ENCODE data around the gene HHAT. TPM values are rescaled to one million over a fixed set of nuclear protein-coding genes. Genes with fewer than 3 reads are reported as not detected.

HHAT gene
- total RNA-seq, 4 donors from 2014 or later, result 3.4 to 5.2 (median 4.0) TPM

DNA sequence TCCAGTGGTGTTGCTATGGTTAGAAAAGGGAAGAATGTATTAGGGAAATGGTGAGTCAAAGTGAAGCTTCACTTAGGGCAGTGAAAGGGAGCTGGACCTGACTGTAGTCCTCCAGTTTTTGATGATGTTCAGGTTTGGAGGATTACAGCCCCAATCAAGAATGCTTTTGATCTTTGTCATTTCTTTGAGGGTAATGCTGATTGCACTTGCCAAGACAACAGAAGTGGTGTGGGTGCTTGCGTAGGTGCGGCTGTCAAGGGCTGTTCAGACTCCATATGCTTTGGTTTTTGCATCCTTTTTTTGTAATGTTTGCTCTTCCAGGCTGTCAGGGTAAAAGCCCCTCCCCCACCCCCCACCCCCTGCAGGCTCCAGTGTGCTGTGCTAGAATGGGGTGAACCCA, 38.9 kb downstream of the HHAT start:
- no peak overlapping the region for H3K27ac ChIP-seq
- no peaks in the 10 kb centered on the region for H3K36me3 ChIP-seq
- no peak for DNase-seq
- no peak for TF ChIP-seq POLR2A (IDR thresholded peaks at IDR 0.05)
- TF ChIP-seq, protein P1, sequence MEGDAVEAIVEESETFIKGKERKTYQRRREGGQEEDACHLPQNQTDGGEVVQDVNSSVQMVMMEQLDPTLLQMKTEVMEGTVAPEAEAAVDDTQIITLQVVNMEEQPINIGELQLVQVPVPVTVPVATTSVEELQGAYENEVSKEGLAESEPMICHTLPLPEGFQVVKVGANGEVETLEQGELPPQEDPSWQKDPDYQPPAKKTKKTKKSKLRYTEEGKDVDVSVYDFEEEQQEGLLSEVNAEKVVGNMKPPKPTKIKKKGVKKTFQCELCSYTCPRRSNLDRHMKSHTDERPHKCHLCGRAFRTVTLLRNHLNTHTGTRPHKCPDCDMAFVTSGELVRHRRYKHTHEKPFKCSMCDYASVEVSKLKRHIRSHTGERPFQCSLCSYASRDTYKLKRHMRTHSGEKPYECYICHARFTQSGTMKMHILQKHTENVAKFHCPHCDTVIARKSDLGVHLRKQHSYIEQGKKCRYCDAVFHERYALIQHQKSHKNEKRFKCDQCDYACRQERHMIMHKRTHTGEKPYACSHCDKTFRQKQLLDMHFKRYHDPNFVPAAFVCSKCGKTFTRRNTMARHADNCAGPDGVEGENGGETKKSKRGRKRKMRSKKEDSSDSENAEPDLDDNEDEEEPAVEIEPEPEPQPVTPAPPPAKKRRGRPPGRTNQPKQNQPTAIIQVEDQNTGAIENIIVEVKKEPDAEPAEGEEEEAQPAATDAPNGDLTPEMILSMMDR (IDR thresholded peaks at IDR 0.05), result no peak
- intact Hi-C loops (cut with DNase I), result no loop called here
- no peaks in the 10 kb centered on the region for H3K9me3 ChIP-seq
- 79 to 91% methylated on average over 2 of the region's 2 CpGs for WGBS, 2 donors
- H3K27me3 ChIP-seq, result no peaks in the 10 kb centered on the region
- H3K4me1 ChIP-seq, result peaks cover 7 to 43% (median 17%) of the 10 kb centered on the region in 3 donors
- no peak overlapping the region for H3K4me3 ChIP-seq

DNA sequence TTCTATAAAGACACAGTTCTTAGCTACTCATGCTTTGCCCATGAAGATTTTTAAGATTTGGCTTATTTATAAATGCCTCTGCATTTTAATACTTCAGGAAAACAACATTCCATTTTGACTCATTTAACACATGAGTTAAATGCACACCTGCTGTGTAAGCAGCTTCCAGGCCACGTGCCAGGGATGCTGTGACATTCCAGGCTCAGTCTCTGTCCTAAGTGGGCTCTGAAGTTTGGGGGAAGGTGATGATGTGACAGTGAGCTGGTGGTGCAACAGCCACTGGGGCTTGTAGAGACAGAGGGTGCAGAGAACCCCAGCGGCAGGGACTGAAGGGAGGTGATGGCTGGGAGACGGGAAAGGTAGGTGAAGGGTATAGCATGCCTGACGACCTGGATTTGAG, 40.7 kb downstream of the HHAT start:
- no peak overlapping the region for H3K4me3 ChIP-seq
- intact Hi-C loops (cut with DNase I), result no loop called here
- H3K4me1 ChIP-seq, result peaks cover 7 to 43% (median 14%) of the 10 kb centered on the region in 3 donors
- TF ChIP-seq, protein P1 (IDR thresholded peaks at IDR 0.05), result no peak
- no peak for TF ChIP-seq POLR2A (IDR thresholded peaks at IDR 0.05)
- H3K9me3 ChIP-seq, result no peaks in the 10 kb centered on the region
- no peaks in the 10 kb centered on the region for H3K36me3 ChIP-seq
- H3K27ac ChIP-seq, result no peak overlapping the region
- DNase-seq, result no peak
- no peaks in the 10 kb centered on the region for H3K27me3 ChIP-seq
- WGBS, 2 donors, result 77 to 90% methylated on average over 4 of the region's 4 CpGs

DNA sequence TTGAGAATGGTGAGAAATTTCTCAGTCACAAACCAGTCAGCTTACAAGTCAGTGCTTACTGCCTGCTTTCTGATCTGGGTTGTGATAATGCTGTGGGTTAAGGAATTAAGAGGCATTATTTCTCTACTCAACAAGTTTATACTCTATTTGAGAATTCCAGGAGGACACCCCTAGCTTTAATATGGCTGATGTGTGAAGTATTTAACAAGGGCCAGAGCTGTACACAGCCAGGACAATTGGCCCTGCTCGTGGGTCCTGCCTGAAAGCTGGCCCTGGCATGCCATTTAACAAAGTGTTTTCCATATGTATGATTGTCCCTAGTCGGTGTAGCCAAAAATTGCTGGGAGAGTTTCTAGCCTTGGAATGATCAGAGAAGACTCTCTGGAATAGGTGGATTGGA, 43.2 kb downstream of the HHAT start:
- TF ChIP-seq, protein P1 (IDR thresholded peaks at IDR 0.05), result no peak
- no peak for TF ChIP-seq POLR2A (IDR thresholded peaks at IDR 0.05)
- Histone ChIP-seq H3K27me3 (no peaks in the 10 kb centered on the region), H3K27ac (no peak overlapping the region), H3K36me3 (no peaks in the 10 kb centered on the region), H3K9me3 (no peaks in the 10 kb centered on the region), H3K4me3 (no peak overlapping the region), H3K4me1 (peaks cover 4 to 26% (median 14%) of the 10 kb centered on the region in 3 donors)
- DNase-seq, result no peak
- 50 to 56% methylated on average over 1 of the region's 2 CpGs for WGBS, 2 donors
- intact Hi-C loops (cut with DNase I), result no loop called here

DNA sequence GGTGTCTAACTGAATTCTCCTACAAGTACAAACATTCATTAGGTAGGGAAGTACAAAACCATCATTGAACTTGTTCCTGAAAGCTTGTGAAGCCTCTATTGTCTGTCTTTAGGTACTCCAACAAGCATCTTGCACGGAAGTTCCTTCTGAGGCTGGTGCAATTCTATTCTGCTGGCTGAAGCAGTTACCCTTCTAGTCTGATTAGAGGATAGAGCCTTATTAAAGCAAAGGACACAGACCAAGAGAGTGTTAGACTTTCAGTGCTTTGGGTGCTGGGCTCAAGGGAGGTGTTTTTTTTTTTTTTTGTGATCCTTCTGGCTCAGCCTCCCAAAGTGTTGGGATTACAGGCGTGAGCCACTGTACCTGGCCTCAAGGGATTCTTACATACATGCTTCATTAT, 43.8 kb downstream of the HHAT start:
- Histone ChIP-seq H3K4me3 (no peak overlapping the region), H3K4me1 (peaks cover 4 to 26% (median 14%) of the 10 kb centered on the region in 3 donors), H3K9me3 (no peaks in the 10 kb centered on the region), H3K36me3 (no peaks in the 10 kb centered on the region), H3K27me3 (no peaks in the 10 kb centered on the region), H3K27ac (no peak overlapping the region)
- intact Hi-C loops (cut with DNase I), result no loop called here
- DNase-seq, result no peak
- TF ChIP-seq POLR2A (IDR thresholded peaks at IDR 0.05), result no peak
- TF ChIP-seq, protein P1 (IDR thresholded peaks at IDR 0.05), result no peak
- 83 to 89% methylated on average over 2 of the region's 2 CpGs for WGBS, 2 donors

DNA sequence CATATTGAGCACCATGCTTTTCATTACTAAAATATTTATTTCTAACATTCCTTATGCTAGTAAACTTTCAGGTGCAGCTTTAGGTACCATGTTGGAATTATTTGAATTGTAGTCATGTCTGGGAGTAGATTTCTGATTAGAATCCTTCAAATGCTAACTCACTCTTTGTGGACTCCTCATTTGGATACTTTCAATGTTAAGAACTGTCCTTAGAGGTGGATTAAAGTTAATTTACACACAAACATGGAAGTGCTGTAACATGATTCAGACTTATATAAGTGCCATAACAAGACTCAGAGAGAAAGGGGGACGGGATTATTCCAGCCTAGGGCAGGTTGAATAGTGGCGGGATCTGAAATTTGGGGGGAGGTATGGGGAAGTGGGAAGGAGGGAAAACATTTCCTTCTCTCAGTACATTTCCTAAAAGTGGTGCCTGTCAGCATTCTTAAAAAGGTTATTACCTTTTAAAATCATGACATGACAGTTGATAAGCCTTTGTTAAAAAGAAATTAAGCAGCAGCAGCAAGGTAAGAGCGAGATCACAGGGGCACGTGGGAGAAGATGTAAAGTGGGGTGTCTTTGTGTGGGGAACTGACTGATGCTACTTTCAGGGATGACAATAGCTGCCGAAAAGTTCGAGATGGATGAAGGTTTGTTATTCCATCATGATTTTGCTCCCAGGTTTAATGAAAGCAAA, 44.4 kb downstream of the HHAT start:
- WGBS, 2 donors, result 62 to 65% methylated on average over 6 of the region's 6 CpGs
- no peaks in the 10 kb centered on the region for H3K27me3 ChIP-seq
- intact Hi-C loops (cut with DNase I), result no loop called here
- DNase-seq, result no peak
- peaks cover 4 to 32% (median 14%) of the 10 kb centered on the region in 3 donors for H3K4me1 ChIP-seq
- no peak overlapping the region for H3K4me3 ChIP-seq
- peak overlapping the region; percentile 46 to 82 (median 62) for H3K27ac ChIP-seq
- TF ChIP-seq, protein P1 (IDR thresholded peaks at IDR 0.05), result no peak
- H3K36me3 ChIP-seq, result no peaks in the 10 kb centered on the region
- no peaks in the 10 kb centered on the region for H3K9me3 ChIP-seq

Data from esophagus squamous epithelium (tissue), 5 donors.